Epithelial cell of prostate (primary cell): ENCODE measurements around the gene RAB35.

Experiments
- DNase-seq: peaks from one replicate; pipeline ENCODE4 v3.0.0-alpha.2; 2011; ENCODE audit warnings: low read depth, low spot score
- H3K27ac ChIP-seq: fragments of 450-650 bp; 2 replicates; pipeline ENCODE4 v1.5.1; 2017; ENCODE audit warnings: mild to moderate bottlenecking

Gene RAB35

GRCh38 chr12:120109570-120110267 lies 6.8 kb downstream of the RAB35 start:
- no peak for DNase-seq

GRCh38 chr12:120106151-120106550 lies 10.4 kb downstream of the RAB35 start:
- H3K27ac ChIP-seq = no peak overlapping the region
- no peak for DNase-seq

More at GRCh38 chr12:120109570-120110267, 6.8 kb downstream of the RAB35 start:
- H3K27ac ChIP-seq = no peak overlapping the region

- H3K27ac ChIP-seq = no peak overlapping the region
- no peak for DNase-seq
Observed at GRCh38 chr12:120103371-120103770, 13.2 kb downstream of the RAB35 start.

GRCh38 chr12:120103044-120103338 lies 13.6 kb downstream of the RAB35 start:
- no peak for DNase-seq
- H3K27ac ChIP-seq = no peak overlapping the region

GRCh38 chr12:120102189-120103043 lies 14.1 kb downstream of the RAB35 start:
- no peak overlapping the region for H3K27ac ChIP-seq
- no peak for DNase-seq

GRCh38 chr12:120101617-120102016 lies 14.9 kb downstream of the RAB35 start:
- no peak for DNase-seq
- no peak overlapping the region for H3K27ac ChIP-seq

- H3K27ac ChIP-seq = no peak overlapping the region
- no peak for DNase-seq
Observed at GRCh38 chr12:120101182-120101581, 15.4 kb downstream of the RAB35 start.

GRCh38 chr12:120100630-120101029 lies 15.9 kb downstream of the RAB35 start:
- no peak overlapping the region for H3K27ac ChIP-seq
- no peak for DNase-seq

- H3K27ac ChIP-seq = no peak overlapping the region
- no peak for DNase-seq
Observed at GRCh38 chr12:120099738-120100137, 16.8 kb downstream of the RAB35 start.

GRCh38 chr12:120098756-120099470 lies 17.6 kb downstream of the RAB35 start:
- DNase-seq = no peak
- H3K27ac ChIP-seq = no peak overlapping the region

- H3K27ac ChIP-seq = no peak overlapping the region
- DNase-seq = no peak
Observed at GRCh38 chr12:120096671-120097202, 19.8 kb downstream of the RAB35 start.

- DNase-seq = no peak
- H3K27ac ChIP-seq = no peak overlapping the region
Observed at GRCh38 chr12:120095736-120096135, 20.8 kb downstream of the RAB35 start.

GRCh38 chr12:120095331-120095730 lies 21.2 kb downstream of the RAB35 start:
- DNase-seq = no peak
- no peak overlapping the region for H3K27ac ChIP-seq

- no peak for DNase-seq
- H3K27ac ChIP-seq = no peak overlapping the region
Observed at GRCh38 chr12:120094485-120094884, 22.1 kb downstream of the RAB35 start.

- H3K27ac ChIP-seq = no peak overlapping the region
- DNase-seq = no peak
Observed at GRCh38 chr12:120093592-120094355, 22.8 kb downstream of the RAB35 start.

- H3K27ac ChIP-seq = no peak overlapping the region
- no peak for DNase-seq
Observed at GRCh38 chr12:120093336-120093591, 23.3 kb downstream of the RAB35 start.

- no peak overlapping the region for H3K27ac ChIP-seq
- no peak for DNase-seq
Observed at GRCh38 chr12:120092551-120093335, 23.8 kb downstream of the RAB35 start.

- no peak for DNase-seq
- no peak overlapping the region for H3K27ac ChIP-seq
Observed at GRCh38 chr12:120091371-120092090, 25.0 kb downstream of the RAB35 start.
